Tibial nerve (tissue), 4 donors: ENCODE measurements around the gene ANO9.

ENCODE experiments used
- CTCF ChIP-seq, 5 experiments: fragments of 200-600 bp in 3 of 5; fragments of 450-650 bp in 2 of 5; sonication (generic) in 3 of 5; IDR thresholded peaks; one replicate each; pipeline ENCODE4 v1.5.1; 2016 to 2019; ENCODE audit warnings: antibody characterized with exemption in 5 of 5, mild to moderate bottlenecking in 3 of 5, moderate library complexity in 2 of 5
- EP300 ChIP-seq, 2 donors: sonication (generic); formaldehyde crosslinking; IDR thresholded peaks; one replicate each; pipeline ENCODE4 v1.6.1; 2017; ENCODE audit warnings: antibody characterized with exemption in 2 of 2, mild to moderate bottlenecking in 1 of 2
- POLR2A ChIP-seq, 2 donors: fragments of 450-650 bp; IDR thresholded peaks; one replicate each; pipeline ENCODE4 v1.6.1; 2017; ENCODE audit warnings: antibody characterized with exemption in 2 of 2, mild to moderate bottlenecking in 2 of 2, moderate library complexity in 2 of 2

GRCh38 chr11:381501-382072, 60.2 kb downstream of the ANO9 start:
- TF ChIP-seq CTCF (IDR thresholded peaks at IDR 0.05): no peak
- TF ChIP-seq POLR2A (IDR thresholded peaks at IDR 0.05): no peak
- no peak for TF ChIP-seq EP300 (IDR thresholded peaks at IDR 0.05)
